ENCODE data around the gene MACROD2. TPM values are rescaled to one million over a fixed set of nuclear protein-coding genes. Genes with fewer than 3 reads are reported as not detected.
"Not testable (repeated sequence)": the region's sequence is repeated elsewhere in the genome, so short reads cannot be mapped to it uniquely, and the experiment has no call there.

The MACROD2 gene
- total RNA-seq, 1 donor from 2014 or later = 0.85 TPM

DNA sequence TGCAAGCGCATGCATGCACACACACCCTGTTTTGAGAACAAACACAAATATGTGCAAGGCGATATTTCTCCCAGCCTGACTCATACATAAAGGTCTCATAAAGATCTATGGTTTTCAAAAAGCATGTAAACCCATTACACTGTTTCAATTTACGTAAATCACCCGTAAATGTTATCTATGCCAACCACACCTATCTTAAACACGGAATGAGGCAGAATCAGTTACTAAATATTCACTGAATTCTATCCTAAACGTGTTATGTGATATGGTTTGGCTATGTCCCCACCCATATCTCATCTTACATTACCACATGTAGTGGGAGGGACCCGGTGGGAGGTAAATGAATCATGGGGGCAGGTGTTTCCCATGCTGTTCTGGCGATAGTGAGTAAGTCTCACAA lies 1956.3 kb downstream of the MACROD2 start:
- DNase-seq = no peak

DNA sequence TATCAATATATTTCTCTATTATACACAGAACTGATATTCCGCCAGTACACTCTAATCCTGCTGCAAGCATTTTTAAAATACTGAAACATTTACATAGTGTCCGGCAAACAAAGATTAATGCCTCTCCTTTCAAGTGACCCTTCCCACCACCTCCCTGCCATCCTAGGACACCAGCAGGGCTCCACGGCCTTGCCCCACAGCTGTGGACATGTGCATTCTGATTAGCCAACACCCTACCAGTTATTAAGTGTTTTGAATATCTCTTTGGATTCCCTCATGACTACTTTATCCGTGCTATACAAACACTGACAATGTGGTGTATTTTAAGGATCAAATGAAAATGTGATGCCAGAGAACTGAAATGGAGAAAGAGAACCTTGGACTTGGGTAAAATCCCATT lies 1962.8 kb downstream of the MACROD2 start:
- no peak for DNase-seq

DNA sequence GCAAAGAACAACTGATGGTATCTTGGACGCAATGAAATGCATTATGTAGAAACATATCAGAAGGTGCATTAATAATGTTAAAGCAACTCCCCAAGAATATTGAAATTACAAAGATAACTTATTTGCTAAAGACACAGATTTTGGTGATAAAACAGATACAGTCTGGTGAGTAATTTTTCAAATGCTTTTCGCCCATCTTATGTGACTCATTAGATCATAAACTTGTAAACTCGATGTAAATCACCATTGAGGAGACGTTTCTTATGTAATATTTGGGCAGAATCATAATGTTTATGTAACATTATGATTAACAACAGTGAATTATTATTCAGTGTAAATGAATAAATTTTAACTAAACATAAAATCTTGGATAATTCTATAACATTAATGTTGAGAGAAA lies 1969.8 kb downstream of the MACROD2 start:
- no peak for DNase-seq

DNA sequence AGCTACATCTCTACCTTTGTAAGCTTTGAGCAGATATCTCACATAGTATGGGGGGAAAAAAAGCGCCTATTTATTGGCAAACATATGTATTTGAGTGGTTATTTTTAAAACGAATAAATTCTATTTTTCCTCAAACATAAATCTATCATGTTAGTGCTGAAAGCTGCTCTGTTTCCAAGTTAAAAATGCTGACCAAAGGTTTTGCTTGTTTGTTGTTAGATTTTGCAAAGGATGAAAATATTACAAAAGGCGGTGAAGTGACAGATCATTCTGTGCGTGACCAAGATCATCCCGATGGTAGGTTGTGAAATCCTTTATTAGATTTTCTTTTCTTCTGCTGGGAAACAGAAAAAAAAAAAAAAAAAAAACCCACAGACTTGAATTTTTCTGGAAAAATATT lies 1972.0 kb downstream of the MACROD2 start:
- no peak for DNase-seq

DNA sequence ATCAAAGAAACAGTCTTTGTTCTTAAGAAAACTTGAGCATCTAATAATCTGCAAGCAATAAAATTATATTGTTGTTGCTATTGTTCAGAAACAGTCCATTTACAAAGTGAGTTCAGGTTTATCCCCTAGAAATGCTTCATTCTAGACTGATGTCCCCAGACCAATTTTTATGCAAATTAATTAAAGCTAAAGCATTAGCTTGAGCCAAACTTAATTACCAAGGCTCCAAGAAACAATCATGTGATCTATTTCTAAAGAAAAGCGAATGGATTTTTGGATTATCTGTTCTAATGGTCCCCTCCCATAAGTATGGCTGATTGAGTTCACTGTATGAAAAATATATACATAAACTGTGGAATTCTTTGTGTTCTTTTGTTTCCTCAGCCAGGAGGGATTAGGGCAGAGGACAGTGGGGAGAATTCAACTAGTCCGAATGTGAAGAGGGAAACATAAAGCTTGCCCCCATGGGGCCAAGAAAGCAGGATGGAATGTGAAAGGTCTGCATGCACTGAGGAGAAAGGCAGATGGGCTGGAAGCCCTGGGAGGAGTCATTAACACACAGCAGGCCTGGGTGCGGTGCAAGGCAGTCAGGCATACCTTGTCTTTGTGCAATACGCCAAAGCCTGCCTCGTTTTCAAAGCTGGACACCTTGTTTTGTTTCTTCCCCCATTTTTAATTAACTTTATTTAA lies 1980.9 kb downstream of the MACROD2 start:
- DNase-seq = no peak

DNA sequence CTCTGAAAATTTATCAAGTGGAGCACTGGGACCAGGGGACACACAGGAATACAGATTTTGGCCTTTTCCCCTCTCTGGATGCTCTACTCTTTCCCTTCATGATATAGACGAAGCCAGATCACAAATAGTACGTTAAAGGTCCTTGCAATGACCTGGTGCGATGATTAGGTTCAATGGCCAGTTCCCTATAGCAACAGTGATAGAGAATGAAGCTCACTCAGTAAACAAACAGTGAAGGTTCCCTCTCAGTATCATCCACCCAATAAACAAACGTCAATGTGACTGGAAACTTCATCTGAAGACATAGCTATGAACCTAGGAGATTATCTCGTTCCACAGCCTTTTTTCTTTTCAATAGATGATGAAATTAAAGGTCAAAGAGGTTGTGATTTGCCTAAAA lies 1981.7 kb downstream of the MACROD2 start:
- DNase-seq = no peak

DNA sequence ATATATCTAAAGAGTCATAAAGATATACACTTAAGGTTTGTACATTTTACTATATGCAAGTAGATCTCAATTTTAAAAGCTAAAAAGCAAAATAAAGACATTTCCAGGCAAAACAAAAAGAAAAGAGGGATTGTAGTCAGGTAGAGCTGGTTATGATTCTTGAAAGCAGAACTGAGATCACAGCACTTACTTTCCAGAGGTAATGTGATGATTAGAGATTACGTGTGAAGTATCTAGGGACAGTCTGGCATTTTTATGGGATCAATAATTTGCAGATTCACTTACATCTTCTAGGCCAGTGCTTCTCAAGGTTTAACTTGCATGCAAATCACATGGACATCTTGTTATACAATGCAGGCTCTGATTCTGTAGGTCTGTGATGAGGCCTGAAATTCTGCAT lies 1982.4 kb downstream of the MACROD2 start:
- no peak for DNase-seq

DNA sequence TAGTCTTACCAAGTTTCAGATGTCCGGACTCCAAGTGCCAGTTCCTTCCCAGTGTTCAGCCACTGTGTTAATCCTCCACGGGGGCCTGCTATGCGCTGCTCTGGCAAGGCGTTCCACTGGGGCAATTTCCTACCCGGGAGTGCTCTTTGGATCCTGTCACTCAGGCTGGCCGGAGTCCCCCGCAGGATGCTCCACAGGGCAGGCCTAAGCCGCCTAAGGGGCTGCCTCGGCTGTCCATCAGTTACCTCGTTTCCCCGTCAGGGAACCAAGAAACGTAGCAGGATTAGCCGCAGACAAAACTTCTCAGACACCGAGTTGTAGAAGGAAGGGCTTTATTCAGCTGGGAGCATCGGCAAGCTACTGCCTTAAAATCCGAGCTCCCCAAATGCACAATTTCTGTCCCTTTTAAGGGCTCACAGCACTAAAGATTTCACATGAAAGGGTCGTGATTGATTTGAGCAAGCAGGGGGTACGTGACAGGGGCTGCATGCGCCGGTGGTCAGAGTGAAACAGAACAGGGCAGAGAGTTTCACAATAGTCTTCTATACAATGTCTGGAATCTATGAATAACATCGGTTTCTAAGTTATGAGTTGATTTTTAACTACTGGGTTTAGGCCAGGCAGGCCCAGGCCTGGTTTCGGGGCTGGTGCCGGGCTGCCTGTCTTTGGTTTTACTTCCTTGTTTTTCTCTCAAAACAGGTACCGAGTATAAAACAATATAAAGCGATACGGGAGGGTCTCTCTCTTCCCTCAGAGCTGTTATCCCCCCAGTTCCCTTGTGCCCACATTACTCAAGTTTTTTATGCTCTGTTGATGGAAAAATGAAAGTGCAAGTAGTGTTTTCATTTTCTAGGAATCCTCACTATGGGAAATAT lies 1990.4 kb downstream of the MACROD2 start:
- DNase-seq = not testable (repeated sequence)

DNA sequence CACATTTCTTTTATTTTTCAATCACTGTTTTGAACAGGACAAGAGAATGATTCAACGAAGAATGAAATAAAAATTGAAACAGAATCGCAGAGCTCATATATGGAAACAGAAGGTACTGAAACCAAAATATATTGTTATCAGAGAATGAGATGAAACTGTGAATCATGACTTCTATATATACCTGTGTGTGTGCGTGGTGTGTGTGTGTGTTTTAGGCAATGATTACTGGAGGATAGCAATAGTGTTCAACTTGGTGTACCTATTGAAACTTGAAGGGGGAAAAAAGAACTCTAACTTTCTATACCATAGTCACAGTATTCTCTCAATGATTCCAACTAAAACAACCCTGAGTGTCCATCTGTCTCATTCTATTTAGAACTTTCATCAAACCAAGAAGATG lies 1991.4 kb downstream of the MACROD2 start:
- no peak for DNase-seq

DNA sequence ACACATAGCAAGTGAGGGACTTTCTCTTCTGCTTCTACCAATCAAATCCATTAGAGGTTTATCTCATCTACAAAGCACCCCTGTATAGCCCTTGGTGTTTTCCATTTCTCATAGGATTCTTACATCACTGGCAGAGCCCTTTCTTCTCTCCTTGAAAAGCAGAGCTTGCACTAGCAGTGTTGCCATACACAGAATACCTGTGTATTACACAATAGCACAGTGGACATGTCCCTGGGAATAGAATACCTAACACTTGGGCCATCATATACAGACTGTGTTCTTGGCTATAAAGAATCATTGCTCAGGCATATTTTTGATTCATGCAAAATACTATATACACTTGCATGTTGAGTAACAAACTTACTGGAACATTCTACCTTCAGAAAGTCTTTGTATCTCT lies 1996.0 kb downstream of the MACROD2 start:
- no peak for DNase-seq

DNA sequence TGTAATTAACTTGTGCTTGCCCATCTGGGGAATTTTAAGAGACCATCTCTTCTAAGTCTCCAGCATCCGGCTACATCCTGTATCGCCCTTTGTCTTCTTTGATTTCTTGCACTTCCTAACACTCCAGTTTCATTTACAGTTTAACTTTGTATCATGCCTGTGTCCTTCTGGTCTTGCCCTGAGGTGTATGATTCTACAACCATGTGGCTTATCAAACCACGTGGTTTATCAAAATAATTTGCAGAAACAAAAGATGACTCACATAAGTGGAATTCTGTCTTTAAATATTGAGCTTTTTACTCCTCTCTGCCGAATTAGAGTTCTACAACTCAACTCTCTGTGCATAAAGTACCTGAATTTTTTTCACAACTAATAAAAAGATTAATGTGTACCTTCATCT lies 1997.2 kb downstream of the MACROD2 start:
- no peak for DNase-seq

DNA sequence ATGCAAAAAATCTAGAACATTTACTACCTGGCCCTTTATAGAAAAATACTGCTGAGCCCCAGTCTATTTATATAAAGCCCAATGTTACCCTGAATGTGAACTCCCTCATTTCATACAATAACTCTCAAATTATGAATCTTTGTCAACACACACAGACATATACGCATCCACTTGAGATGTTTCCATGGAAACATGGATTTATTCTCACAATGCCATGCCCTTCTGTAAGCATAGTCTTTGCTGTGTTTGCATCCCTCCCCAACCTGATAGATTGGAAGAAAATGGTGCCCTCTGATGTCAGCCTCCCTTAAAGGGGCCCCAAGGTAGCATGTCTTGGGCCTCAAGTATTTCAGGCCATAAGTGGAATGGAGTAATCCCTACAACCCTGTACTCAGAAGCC lies 2004.8 kb downstream of the MACROD2 start:
- no peak for DNase-seq

DNA sequence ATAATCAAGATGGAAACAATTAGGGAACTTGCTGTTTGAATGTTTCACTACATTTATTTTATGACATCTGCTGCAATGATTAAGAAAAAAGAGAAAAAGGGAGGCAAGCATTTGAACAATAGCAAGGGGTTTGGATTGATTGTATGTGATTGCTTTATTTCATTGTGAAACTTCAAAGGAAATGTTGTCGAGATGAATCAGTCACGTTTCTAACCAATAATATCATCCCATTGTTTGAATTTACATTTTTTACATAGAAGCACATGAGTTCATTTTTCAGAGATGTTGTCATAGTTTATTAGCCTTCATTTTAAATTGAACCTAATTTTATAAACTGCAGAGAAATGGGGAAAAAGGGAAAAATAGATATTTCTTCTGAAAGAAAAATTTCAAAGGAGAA lies 2006.0 kb downstream of the MACROD2 start:
- DNase-seq = no peak

DNA sequence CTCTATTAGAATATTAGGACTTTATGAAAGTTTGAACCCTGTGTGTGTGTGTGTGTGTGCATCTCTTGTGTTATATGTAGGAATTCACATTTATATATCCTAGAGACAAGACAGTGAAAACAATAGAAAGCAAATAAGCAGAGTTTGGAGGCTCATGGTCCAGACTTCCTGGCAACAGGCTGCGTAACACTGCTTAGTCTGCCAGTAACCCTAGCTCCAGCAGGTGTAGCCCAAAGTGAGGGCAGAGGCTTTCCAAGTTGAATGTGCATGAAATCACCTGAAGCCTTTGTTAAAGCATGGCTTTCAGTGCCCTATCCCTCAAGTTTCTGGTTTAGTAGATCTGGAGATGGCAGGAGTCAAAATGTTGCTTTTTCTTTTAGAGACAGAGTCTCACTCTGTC lies 2008.0 kb downstream of the MACROD2 start:
- DNase-seq = no peak

DNA sequence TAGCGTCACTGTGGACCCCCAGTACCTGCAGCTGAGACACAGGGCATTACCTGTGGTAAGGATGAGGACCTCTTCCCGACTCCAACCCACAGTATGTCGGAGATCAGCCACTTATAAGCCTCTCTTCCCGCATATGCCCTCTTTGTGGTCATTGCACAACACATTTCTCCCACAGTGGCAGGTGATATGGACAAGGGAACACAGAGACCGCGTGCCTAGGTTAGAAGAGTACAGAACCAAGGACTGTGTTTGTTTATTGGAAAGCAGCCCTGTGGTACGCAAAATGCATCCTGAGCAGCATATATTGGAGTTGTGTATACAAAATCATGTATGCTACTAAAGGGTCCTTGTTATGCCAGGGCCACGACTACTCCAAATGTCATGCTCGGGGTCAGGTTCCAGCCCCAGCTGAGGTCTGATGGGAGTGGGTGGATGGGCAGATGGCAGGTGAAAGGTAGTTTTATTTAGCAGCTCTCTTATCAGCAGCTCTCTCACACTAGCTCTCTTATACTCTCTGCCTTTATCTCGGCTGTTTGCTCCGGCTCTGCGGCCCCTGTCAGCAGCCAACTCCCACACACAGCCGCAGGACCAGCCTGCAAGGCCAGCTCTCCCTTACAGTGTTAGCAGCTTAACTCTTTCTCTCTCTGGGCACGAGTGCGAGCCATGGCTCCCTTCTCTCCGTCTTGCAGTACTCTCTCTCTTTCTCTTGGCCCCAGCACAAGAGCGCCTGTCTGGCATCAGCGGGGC lies 2009.0 kb downstream of the MACROD2 start:
- DNase-seq = no peak

DNA sequence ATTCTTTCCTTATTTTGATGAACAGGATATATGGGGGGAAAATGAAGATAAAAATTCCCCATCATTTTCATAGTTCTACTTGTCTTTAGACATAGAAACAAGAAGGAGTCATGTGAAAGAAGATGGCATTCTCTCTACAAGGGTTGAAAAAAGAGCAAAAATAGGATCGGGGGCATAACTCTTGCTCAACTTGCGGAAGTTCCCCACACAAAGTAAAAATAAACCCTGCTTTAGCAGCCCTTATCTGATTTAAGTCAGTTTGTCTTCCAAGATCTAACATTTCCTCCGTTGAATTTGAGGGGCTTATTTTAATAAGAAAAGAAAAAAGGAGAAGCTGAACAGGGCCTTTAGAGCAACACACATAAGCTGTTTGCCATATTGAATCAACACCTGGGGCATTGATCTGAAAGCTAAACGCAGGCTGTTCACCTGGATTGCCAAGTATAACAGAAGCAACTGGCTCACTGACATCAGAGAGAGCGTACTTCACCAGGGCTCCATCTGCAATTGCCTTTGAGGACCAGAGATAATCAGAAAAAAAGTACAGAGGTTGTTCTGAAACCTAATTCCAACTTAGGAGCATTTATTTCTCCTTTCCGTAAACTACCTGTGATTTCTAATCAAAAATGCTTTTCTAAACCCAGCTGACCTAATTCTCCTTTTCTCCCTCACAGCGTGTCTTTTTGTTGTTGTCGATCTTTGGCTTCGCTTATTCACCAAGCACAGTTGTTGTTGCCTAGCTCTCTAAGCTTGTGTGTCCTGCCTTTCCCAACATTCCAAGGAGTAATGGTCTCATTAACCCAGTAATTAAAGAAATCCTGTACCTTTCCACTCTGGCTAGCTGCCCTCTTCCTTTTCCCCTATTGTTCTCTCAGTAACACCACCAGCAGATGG lies 2010.0 kb downstream of the MACROD2 start:
- no peak for DNase-seq

DNA sequence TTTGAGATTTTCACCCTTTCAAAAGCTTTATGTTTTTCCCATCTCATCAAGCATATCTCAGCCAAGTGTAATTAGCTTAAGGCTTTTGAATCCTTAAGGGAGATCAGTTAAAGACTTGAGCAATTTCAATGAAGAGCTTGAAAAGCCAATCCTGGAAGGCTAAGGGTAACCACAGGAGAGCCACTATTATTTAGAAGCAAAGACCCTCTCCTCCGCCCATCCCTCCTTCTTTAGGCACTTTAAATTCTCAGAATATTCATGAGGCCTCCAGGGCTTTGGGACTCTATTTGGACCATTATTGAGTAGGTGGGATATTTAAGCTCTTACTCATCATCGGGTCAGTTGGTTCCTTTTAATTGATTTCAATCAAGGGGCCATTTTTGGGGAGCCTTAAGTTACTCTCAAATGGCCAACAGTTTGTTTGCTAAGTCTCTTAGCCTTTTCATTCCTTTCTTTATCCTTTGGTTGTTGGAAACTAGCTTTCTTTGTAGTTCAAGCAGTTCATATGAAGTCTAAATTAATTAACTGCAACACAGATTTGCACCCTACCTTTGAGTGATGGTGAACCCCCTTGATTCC lies 2010.7 kb downstream of the MACROD2 start:
- DNase-seq = no peak

DNA sequence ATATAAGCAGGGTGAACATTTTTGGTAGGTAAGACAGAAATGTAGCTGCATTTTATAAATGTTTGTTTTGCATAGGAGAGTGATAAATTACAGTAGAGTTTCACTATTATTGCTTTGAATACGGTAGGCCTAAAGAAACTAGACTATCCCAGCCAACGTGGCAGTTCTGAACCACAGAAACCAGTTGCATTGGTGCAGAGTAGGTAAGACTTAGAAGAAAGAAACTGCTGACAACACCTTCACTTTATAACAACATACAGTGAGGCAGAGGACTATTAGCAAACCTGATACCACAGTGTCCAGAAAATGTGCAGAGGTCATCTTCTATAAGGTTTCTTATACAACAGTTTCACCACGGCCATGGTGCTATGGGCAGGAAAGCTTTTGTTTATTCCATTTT lies 2011.8 kb downstream of the MACROD2 start:
- DNase-seq = no peak

DNA sequence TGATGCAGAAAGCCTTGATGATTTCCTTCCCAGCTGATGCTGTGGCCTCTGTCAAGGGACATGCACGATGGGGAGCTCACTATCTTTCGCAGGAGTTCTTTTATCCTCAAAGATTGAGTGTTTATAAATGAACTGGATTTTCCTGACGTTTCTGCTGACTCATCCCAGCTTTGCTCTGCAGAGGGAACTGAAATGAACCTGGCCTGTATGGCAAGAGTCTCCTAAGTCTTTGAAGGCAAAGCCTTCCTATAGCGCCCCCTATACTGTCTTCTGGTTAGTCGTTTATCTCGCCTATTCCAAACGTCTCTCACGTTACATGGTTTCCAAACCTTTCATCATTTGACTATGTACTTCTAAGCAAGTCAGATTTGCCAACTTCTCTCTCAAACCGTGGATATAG lies 2012.6 kb downstream of the MACROD2 start:
- no peak for DNase-seq

DNA sequence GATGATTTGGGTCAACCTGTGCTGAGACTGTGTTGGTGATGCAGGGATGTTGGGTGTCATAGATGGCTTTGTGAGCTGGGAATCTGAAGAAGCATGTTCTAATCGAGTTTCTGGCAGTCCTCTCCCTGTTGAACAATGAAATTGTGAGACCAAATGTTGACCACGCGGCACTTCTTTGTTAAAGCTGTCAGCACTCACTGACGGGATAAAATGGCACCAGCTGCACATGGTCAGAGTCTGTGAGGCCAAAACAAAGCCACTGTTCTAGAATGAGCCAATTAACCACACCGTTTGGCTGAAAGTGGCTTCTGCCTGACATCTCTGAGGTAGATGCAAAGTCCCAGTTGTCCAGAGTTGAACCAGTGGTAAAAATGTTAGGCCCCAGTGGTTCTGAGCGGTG lies 2015.7 kb downstream of the MACROD2 start:
- DNase-seq = no peak

DNA sequence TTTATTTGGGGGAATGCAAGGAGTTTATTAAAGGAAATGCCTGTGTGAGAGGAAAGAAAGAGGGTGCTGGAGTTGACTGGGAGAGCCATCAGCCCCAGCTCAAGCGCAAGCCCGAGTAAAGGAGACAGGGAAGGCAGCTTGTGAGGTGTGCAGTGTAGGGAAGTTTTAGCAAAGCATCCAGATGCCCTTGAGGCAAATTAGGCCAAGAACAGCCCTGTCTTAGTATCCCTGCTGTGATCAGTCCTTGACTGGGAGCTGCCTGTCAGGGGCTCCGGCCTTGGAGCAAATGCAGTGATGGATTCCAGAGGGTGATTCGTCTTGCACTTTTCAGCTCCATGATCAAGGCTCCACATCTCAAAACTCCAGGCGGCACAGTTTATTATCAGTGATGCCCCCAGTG lies 2016.2 kb downstream of the MACROD2 start:
- DNase-seq = no peak

DNA sequence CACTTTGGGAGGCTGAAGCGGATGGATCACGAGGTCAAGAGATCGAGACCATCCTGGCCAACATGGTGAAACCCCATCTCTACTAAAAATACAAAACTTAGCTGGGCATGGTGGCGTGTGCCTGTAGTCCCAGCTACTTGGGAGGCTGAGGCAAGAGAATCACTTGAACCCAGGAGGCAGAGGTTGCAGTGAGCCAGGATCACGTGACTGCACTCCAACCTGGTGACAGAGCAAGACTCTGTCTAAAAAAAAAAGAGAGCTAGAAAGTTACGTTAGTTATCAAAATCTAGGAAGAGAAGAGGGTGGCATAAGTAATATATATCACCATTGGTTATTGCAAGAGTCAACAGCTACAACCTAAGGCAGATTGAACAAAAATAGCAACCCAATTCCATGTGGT lies 2017.6 kb downstream of the MACROD2 start:
- not testable (repeated sequence) for DNase-seq

Data from dermis blood vessel endothelial cell (primary cell).